Keratinocyte (primary cell): ENCODE results near the gene CACNA2D1. TPM values are rescaled to one million over a fixed set of nuclear protein-coding genes. Genes with fewer than 3 reads are reported as not detected.

Experiments
- DNase-seq: peaks from one replicate; pipeline ENCODE4 v3.0.0-alpha.2; 2011; ENCODE audit warnings: low read depth, missing footprints, low spot score
- FAIRE-seq: peaks from 2 replicates; lab custom pipeline; 2011; peaks lifted over from hg19 to GRCh38; lab: Jason Lieb, UNC
- H2AFZ ChIP-seq: 2 replicates; pipeline ENCODE4 v1.6.0; 2012; ENCODE audit warnings: low read length, control low read depth, inconsistent platforms; ENCODE audit not compliant: control insufficient read depth
- H3K27ac ChIP-seq: 2 replicates; pipeline ENCODE4 v1.5.1; 2011; ENCODE audit warnings: low read length; ENCODE audit not compliant: control insufficient read depth, insufficient read depth
- H3K27me3 ChIP-seq: 3 replicates; pipeline ENCODE4 v1.6.0; 2011; ENCODE audit warnings: low read length; ENCODE audit not compliant: control insufficient read depth, insufficient read depth; ENCODE audit errors: extremely low read depth
- H3K36me3 ChIP-seq, 2 experiments: 2 replicates in 1 of 2; 3 replicates in 1 of 2; pipeline ENCODE4 v1.5.1; 2011; ENCODE audit warnings: low read length in 2 of 2, mild to moderate bottlenecking in 1 of 2; ENCODE audit not compliant: control insufficient read depth in 2 of 2, insufficient read depth in 2 of 2; ENCODE audit errors: extremely low read depth in 1 of 2
- H3K4me1 ChIP-seq: 3 replicates; pipeline ENCODE4 v1.5.1; 2011; ENCODE audit warnings: low read length; ENCODE audit not compliant: control insufficient read depth, insufficient read depth; ENCODE audit errors: extremely low read depth
- H3K4me2 ChIP-seq: 3 replicates; pipeline ENCODE4 v1.6.0; 2011; ENCODE audit warnings: low read depth, low read length; ENCODE audit not compliant: control insufficient read depth, insufficient read depth; ENCODE audit errors: extremely low read depth
- H3K4me3 ChIP-seq, 3 experiments: fragments of 200-600 bp in 1 of 3; sonication (generic) in 1 of 3; 2 replicates in 2 of 3; 3 replicates in 1 of 3; pipeline ENCODE4 v1.5.1; 2011 to 2016; ENCODE audit warnings: low read length in 3 of 3, mild to moderate bottlenecking in 3 of 3, control low read depth in 2 of 3, inconsistent platforms in 1 of 3, low read depth in 1 of 3, mixed read lengths in 1 of 3, mixed run types in 1 of 3, moderate library complexity in 1 of 3; ENCODE audit not compliant: control insufficient read depth in 2 of 3, insufficient read depth in 2 of 3; ENCODE audit errors: extremely low read depth in 1 of 3
- H3K79me2 ChIP-seq: 2 replicates; pipeline ENCODE4 v1.6.0; 2012; ENCODE audit warnings: low read length; ENCODE audit not compliant: control insufficient read depth, insufficient read depth
- H3K9ac ChIP-seq: 3 replicates; pipeline ENCODE4 v1.6.0; 2011; ENCODE audit warnings: low read length; ENCODE audit not compliant: control insufficient read depth, insufficient read depth; ENCODE audit errors: extremely low read depth
- H3K9me1 ChIP-seq: 3 replicates; pipeline ENCODE4 v1.6.0; 2011; ENCODE audit warnings: low read length; ENCODE audit not compliant: control insufficient read depth, insufficient read depth; ENCODE audit errors: extremely low read depth
- H3K9me3 ChIP-seq: 2 replicates; pipeline ENCODE4 v1.5.1; 2012; ENCODE audit warnings: low read depth, low read length; ENCODE audit not compliant: control insufficient read depth
- H4K20me1 ChIP-seq: 3 replicates; pipeline ENCODE4 v1.6.0; 2011; ENCODE audit warnings: low read length; ENCODE audit not compliant: control insufficient read depth, insufficient read depth; ENCODE audit errors: extremely low read depth
- CTCF ChIP-seq, 3 experiments: IDR thresholded peaks in 1 of 3; conservative IDR thresholded peaks in 1 of 3; optimal IDR thresholded peaks in 1 of 3; 2 replicates in 2 of 3; 3 replicates in 1 of 3; pipeline versions ENCODE3 to v1.5.1; 2011; ENCODE audit warnings: low read length in 3 of 3, mild to moderate bottlenecking in 3 of 3, moderate library complexity in 2 of 3, control low read depth in 1 of 3, inconsistent platforms in 1 of 3; ENCODE audit not compliant: insufficient read depth in 2 of 3; ENCODE audit errors: extremely low read depth in 1 of 3
- EZH2 ChIP-seq: IDR thresholded peaks from one replicate; pipeline ENCODE4 v1.6.1; 2012; ENCODE audit warnings: inconsistent platforms, mild to moderate bottlenecking, low read length, moderate library complexity
- dilution Hi-C: fragments of 300-500 bp; cut with MboI; formaldehyde crosslinking; loops from one replicate; pipeline ENCODE4 v1.7.0; 2020; ENCODE audit warnings: low sequenced_read_pairs; ENCODE audit not compliant: extremely low pct_ligation_motif_present
- polyA plus RNA-seq, 5 experiments: library from polyadenylated mRNA; depleted of rRNA in 3 of 5; stranded (reverse) in 3 of 5; stranded (forward) in 1 of 5; unstranded in 1 of 5; fragments of >200 nt; gene quantifications; 1 replicate in 1 of 5; 2 replicates in 3 of 5; 3 replicates in 1 of 5; pipeline versions ENCODE4 v1.2.1 to v1.2.3, GENCODE V29; 2011 to 2012; ENCODE audit warnings: missing spikeins in 2 of 5, low read depth in 1 of 5, low replicate concordance in 1 of 5

Gene CACNA2D1
- polyA plus RNA-seq, 1 donor (not counting 4 experiments of a cell fraction or from before 2014, with no cell fraction given) = 1.8 TPM

- no peak for FAIRE-seq
- H3K9me3 ChIP-seq = no peaks in the 10 kb centered on the region
These were observed 364.1 kb downstream of the CACNA2D1 start for GRCh38 chr7:82079527-82079926.

GRCh38 chr7:82078807-82079206 is 364.8 kb downstream of the CACNA2D1 start:
- Histone ChIP-seq H3K4me2 (no peak overlapping the region), H3K27ac (no peak overlapping the region), H4K20me1 (no peaks in the 10 kb centered on the region), H3K9me3 (no peaks in the 10 kb centered on the region), H3K9me1 (no peaks in the 10 kb centered on the region), H3K27me3 (no peaks in the 10 kb centered on the region), H3K79me2 (no peaks in the 10 kb centered on the region), H3K4me1 (no peaks in the 10 kb centered on the region), H2AFZ (no peak overlapping the region), H3K4me3 (no peak overlapping the region), H3K36me3 (no peaks in the 10 kb centered on the region), H3K9ac (no peak overlapping the region)
- DNase-seq = no peak
- FAIRE-seq = no peak
- TF ChIP-seq EZH2 = no peak
- TF ChIP-seq CTCF (optimal IDR thresholded peaks at IDR 0.05 in 1 of 3, IDR thresholded peaks at IDR 0.05 in 1 of 3, conservative IDR thresholded peaks at IDR 0.05 in 1 of 3; ENCODE audit: extremely low read depth in 1 of 3, insufficient read depth in 2 of 3, low read length in 3 of 3) = no peak
- dilution Hi-C loops = no loop called here

More at GRCh38 chr7:82079527-82079926, 364.1 kb downstream of the CACNA2D1 start:
- no peak for DNase-seq
- Histone ChIP-seq H3K4me3 (no peak overlapping the region), H4K20me1 (no peaks in the 10 kb centered on the region), H3K36me3 (no peaks in the 10 kb centered on the region), H3K27me3 (no peaks in the 10 kb centered on the region), H3K79me2 (no peaks in the 10 kb centered on the region), H3K9me1 (no peaks in the 10 kb centered on the region), H3K27ac (no peak overlapping the region), H3K4me2 (no peak overlapping the region), H3K9ac (no peak overlapping the region), H3K4me1 (no peaks in the 10 kb centered on the region), H2AFZ (no peak overlapping the region)
- dilution Hi-C loops = no loop called here
- TF ChIP-seq CTCF (optimal IDR thresholded peaks at IDR 0.05 in 1 of 3, IDR thresholded peaks at IDR 0.05 in 1 of 3, conservative IDR thresholded peaks at IDR 0.05 in 1 of 3; ENCODE audit: extremely low read depth in 1 of 3, insufficient read depth in 2 of 3, low read length in 3 of 3) (no peak), EZH2 (no peak)
